ENCODE results near the gene PKP3.

DNA sequence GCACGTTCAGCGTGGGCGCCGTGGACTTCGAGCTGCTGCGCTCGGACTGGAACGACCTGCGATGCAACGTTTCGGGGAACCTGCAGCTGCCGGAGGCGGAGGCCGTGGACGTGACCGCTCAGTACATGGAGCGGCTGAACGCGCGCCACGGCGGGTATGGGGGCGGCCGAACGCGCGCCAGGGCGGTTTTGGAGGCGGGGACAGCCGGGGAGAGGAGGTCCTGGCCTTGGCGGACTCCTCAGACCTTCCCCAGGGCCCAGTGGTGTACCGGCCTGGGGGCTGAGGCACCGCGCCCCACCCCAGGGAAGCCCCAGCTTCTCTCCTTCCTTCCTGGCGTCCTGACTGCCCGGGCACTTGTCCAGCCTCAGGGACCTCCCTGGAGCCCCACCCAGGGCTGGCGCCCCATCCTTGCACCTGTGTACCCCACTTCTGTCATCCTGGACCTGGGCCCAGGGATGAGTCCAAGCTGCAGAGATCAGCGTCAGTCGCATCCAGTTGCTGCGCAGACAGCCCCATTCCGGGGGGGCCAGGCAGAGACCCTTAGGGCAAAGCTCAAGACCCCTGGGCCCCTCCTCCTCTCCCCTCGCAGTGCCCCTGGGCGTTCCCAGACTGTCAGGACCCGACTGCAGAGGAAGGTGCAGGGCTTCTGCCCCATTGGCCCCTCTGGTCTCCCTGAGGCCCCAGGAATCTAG, 16.7 kb upstream of the PKP3 start:
- TF ChIP-seq CTCF (IDR thresholded peaks at IDR 0.05) = no peak
- no peak for TF ChIP-seq ZFX (IDR thresholded peaks at IDR 0.05; ENCODE audit: borderline replicate concordance)
